Epithelial cell of proximal tubule (primary cell): ENCODE measurements around the gene PRR18. TPM values are rescaled to one million over a fixed set of nuclear protein-coding genes. Genes with fewer than 3 reads are reported as not detected.

Experiments
- DNase-seq: peaks from one replicate; pipeline ENCODE4 v3.0.0-alpha.2; 2011; ENCODE audit warnings: low read depth
- H3K4me3 ChIP-seq: 2 replicates; pipeline ENCODE4 v1.5.1; 2011; ENCODE audit warnings: low read depth, mild to moderate bottlenecking, low read length
- total RNA-seq: library from RNA; depleted of rRNA; stranded (reverse); fragments of >200 nt; gene quantifications from 2 replicates; pipeline ENCODE4 v1.2.3, GENCODE V29; 2015
- TF ChIP-seq, protein P1 (sequence below): conservative IDR thresholded peaks from 2 replicates; pipeline ENCODE4 v1.5.1; 2012; ENCODE audit warnings: low read depth, mild to moderate bottlenecking, low read length

The PRR18 gene
- total RNA-seq, 1 donor from 2014 or later: not detected

DNA sequence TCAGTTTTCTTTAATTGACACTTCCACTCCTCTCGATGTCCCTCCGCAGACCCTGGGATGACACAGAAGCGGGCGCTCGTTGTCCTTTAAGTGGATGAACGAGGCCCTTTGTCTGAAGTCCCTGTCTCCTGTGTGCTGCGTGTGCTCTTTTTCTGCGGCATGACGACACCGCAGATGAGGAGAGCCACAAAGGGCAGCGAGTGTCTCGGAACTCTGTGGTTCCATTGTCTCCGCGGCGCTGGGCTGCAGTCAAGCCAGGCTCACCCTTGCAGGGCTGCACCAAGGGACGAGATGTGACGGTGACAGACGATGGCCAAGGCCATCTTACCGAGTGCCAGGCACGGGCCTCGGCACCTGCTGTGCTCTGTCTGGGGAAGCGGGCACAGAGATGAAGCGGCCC is 10.6 kb downstream of the PRR18 start:
- H3K4me3 ChIP-seq: no peak overlapping the region
- no peak for DNase-seq
- TF ChIP-seq, protein P1, sequence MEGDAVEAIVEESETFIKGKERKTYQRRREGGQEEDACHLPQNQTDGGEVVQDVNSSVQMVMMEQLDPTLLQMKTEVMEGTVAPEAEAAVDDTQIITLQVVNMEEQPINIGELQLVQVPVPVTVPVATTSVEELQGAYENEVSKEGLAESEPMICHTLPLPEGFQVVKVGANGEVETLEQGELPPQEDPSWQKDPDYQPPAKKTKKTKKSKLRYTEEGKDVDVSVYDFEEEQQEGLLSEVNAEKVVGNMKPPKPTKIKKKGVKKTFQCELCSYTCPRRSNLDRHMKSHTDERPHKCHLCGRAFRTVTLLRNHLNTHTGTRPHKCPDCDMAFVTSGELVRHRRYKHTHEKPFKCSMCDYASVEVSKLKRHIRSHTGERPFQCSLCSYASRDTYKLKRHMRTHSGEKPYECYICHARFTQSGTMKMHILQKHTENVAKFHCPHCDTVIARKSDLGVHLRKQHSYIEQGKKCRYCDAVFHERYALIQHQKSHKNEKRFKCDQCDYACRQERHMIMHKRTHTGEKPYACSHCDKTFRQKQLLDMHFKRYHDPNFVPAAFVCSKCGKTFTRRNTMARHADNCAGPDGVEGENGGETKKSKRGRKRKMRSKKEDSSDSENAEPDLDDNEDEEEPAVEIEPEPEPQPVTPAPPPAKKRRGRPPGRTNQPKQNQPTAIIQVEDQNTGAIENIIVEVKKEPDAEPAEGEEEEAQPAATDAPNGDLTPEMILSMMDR: no peak

DNA sequence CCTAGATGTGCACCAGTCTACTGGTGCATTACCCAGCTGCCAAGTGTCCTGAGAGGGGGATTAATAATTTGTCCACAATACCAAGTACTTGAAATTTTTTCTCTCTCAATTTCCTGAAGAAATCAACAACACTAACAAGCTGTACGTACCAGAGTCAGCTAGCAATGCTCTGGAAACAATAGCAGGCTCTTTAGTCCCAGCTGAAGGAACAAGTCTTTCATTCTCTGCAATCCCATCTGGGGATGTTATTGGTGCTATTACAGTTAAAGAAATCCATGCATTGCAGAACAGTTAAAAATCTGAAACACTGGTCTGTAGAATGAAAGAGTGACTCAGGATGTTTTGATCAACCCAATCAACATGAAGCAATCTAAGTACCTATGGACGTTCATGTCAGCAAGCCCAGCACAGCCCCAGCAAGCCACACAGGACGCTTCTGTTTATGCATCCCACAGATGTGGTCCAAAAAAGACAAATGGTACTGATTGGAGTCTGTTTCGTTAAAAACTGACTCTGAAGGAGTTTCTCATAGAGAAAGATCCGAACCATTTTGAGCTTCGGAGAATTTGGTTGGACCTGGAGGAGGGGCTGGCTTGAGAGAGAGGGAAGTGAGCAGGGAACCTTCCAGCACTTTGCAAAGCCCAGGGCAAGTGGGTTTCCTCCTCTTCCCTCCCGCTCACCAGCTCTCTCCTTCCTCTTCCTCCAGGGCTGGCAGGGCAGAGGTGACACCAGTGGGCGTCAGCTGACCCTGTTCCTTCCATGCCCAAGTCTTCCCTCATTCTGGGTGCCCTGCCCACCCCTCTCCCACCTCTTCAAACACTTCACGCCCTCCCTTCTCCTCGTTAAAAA is 11.9 kb downstream of the PRR18 start:
- H3K4me3 ChIP-seq: no peak overlapping the region
- TF ChIP-seq, protein P1: no peak
- no peak for DNase-seq

DNA sequence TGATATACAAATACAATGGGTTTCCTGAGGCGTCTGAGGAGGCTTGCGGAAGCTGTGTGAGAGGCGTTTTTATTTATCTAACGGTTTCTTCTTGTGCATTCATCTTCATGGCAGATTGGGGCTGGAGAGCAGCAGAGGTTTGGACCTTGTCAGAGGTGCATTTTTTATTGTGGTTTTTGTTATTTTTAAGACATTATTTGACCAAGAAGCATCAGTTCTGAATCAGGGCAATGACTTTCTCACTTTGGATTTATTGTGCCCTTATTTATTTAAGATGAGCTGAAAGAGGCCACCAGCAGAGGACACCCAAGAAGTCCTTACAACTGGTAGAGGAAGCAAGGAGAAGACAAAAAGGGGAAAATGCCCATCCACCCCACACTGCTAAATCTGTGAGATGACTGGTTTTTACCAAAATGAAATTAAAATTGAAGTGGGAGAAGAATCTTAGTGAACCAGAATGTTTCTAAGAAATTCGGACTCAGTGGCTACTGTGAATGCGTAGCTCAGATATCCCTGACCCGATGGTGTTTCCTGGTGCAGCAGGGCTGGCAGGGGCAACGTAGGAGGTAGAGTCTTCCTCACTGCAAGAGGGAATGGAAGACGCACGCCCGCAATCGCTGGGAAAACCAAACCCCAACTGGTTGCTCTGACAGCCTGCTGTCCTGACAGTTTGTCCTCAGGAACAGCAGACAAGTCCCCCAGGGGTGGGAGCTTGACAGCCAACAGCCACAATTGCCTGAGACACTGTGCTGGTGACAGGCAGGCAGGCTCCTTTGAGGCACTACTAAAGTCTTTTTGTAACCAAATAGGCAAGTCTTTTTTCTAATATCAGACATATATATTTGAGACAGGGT is 14.2 kb downstream of the PRR18 start:
- H3K4me3 ChIP-seq: no peak overlapping the region
- TF ChIP-seq, protein P1: no peak
- DNase-seq: no peak

DNA sequence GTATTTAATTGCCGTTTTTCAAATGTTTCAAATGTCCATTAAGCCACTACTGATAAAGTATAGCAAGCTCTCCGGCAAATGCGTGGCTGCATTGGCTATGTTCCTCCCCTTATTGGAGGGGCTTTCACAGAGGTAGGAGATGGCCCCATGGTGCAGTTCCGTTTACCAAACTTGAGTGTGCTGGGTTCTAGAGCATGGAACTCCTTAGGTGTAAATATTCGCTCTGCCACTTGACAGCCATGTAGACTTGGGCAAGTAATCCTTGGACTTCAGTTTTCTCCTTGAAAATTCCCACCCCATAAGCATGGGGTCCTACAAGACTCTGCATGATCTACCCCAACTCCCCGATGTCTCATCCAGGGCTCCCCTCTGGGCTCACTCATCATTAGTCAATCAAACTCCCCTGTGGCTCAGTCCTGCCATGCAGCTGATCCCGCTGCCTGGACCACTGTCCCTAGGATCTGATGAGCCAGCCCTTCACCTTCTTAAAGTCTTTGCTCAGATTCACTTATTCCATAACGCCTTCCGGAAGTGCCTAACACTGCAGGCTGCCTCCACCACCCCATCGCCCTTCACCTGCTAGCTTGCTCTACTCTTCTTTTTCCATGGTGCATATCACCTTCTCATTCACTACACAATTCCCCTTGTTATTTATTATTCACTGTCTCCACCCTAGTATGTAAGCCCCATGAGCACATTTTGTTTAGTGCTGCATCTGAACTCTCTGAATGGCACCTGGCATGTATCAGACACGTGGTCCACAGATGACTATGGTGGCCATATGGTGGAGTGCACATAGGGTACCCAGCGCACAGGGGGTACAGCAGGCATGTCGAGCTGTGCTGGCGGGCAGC is 18.8 kb downstream of the PRR18 start:
- H3K4me3 ChIP-seq: no peak overlapping the region
- TF ChIP-seq, protein P1: no peak
- DNase-seq: no peak

DNA sequence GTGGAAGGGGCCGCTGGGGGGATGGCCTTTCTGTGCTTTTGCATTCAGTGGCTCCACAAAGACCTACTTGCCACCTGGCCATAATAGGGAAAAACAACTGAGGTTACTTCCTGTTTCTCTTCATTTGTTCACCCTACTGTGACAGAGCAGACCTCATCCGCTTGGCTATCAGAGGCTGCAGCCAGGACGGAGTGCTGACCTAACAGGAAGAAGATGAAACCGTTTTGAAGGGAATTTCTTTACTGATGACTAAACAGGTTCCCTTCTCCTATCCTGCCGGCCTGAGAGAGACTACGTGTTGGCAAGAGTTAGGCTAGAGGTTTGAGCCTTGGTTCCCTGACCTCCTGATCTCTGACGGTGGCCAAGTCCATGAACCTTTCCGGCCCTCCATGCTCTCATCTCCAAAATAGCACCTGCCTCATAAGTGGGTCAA is 21.3 kb downstream of the PRR18 start:
- no peak overlapping the region for H3K4me3 ChIP-seq
- DNase-seq: peak; percentile 6
- TF ChIP-seq, protein P1: no peak

DNA sequence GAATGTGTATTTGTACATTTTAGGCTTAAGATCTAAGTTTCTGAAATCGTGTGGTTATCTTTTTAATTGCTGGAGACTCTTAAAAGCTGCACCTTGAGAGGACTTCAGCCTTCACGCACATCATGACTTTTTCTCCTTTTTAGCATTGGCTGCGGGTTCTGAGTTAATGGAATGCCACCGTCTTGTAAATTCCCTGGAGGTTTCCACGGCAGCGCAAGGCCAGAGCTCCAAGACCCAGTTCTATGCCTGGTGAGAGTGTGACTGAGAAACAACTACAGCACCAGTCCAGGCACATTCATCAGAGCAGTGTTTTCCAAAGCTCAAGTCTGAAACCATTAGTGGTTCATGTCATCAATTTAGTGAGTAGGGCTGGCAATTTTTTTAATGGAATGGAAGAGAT is 23.0 kb downstream of the PRR18 start:
- TF ChIP-seq, protein P1: no peak
- no peak for DNase-seq
- H3K4me3 ChIP-seq: no peak overlapping the region
